ENCODE results near the gene MAGI3. TPM values are rescaled to one million over a fixed set of nuclear protein-coding genes. Genes with fewer than 3 reads are reported as not detected.
"Not testable (repeated sequence)": the region's sequence is repeated elsewhere in the genome, so short reads cannot be mapped to it uniquely, and the experiment has no call there.

MAGI3 gene
- total RNA-seq, 1 donor from 2014 or later, result 1.0 TPM

GRCh38 chr1:113508364-113509164 lies 118.2 kb downstream of the MAGI3 start:
- no peaks in the 10 kb centered on the region for H3K4me1 Mint-ChIP-seq
- TF ChIP-seq, protein P1, sequence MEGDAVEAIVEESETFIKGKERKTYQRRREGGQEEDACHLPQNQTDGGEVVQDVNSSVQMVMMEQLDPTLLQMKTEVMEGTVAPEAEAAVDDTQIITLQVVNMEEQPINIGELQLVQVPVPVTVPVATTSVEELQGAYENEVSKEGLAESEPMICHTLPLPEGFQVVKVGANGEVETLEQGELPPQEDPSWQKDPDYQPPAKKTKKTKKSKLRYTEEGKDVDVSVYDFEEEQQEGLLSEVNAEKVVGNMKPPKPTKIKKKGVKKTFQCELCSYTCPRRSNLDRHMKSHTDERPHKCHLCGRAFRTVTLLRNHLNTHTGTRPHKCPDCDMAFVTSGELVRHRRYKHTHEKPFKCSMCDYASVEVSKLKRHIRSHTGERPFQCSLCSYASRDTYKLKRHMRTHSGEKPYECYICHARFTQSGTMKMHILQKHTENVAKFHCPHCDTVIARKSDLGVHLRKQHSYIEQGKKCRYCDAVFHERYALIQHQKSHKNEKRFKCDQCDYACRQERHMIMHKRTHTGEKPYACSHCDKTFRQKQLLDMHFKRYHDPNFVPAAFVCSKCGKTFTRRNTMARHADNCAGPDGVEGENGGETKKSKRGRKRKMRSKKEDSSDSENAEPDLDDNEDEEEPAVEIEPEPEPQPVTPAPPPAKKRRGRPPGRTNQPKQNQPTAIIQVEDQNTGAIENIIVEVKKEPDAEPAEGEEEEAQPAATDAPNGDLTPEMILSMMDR (IDR thresholded peaks at IDR 0.05), result no peak
- CTCF ChIA-PET, result no interaction called here

GRCh38 chr1:113509766-113510165 lies 119.5 kb downstream of the MAGI3 start:
- H3K9me3 Mint-ChIP-seq; H3K4me1 Mint-ChIP-seq; CTCF ChIA-PET; H3K27me3 Mint-ChIP-seq; DNase-seq; POLR2A ChIA-PET; ATAC-seq (ENCODE audit: low read depth); intact Hi-C loops (cut with micrococcal nuclease); H3K4me3 Mint-ChIP-seq; H3K36me3 Mint-ChIP-seq (ENCODE audit: low read depth); H3K27ac Mint-ChIP-seq: not testable (repeated sequence)

More at GRCh38 chr1:113508364-113509164, 118.2 kb downstream of the MAGI3 start:
- intact Hi-C loops (cut with micrococcal nuclease), result no loop called here
- ATAC-seq (ENCODE audit: low read depth), result no peak
- Mint-ChIP-seq H3K36me3 (ENCODE audit: low read depth) (no peaks in the 10 kb centered on the region), H3K4me3 (no peak overlapping the region), H3K27ac (no peak overlapping the region), H3K9me3 (peaks cover 6% of the 10 kb centered on the region), H3K27me3 (no peaks in the 10 kb centered on the region)
- no peak for DNase-seq
- POLR2A ChIA-PET, result no interaction called here

- ATAC-seq (ENCODE audit: low read depth) (no peak), DNase-seq (no peak)
- TF ChIP-seq, protein P1 (IDR thresholded peaks at IDR 0.05), result no peak
- H3K36me3 Mint-ChIP-seq (ENCODE audit: low read depth), result no peaks in the 10 kb centered on the region
- no peaks in the 10 kb centered on the region for H3K4me1 Mint-ChIP-seq
- H3K27me3 Mint-ChIP-seq, result no peaks in the 10 kb centered on the region
- H3K27ac Mint-ChIP-seq, result no peak overlapping the region
- H3K4me3 Mint-ChIP-seq, result no peak overlapping the region
- intact Hi-C loops (cut with micrococcal nuclease), result no loop called here
- POLR2A ChIA-PET, result no interaction called here
- CTCF ChIA-PET, result no interaction called here
- peaks cover 6% of the 10 kb centered on the region for H3K9me3 Mint-ChIP-seq
Measured at GRCh38 chr1:113511269-113511668, 121.0 kb downstream of the MAGI3 start.

DNA sequence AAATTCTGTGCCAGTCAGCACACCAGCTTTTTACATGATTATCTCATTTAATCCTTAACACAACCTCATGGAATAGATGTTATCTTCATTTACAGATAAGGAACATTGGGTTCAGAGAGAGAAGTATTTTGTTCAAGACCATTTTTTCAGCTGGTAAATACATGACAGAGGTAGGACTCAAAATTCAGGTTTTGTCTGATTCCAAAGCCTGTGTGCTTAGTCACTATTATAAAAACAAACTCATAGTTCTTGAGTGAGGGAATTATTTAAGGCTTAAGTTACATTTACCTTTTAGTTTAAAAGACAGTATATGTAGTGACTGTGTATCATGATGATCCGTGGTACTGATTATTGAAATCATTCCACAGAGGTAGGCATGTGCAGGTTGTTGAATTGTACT lies 125.2 kb downstream of the MAGI3 start:
- Mint-ChIP-seq H3K4me1 (no peaks in the 10 kb centered on the region), H3K36me3 (ENCODE audit: low read depth) (no peaks in the 10 kb centered on the region), H3K27me3 (no peaks in the 10 kb centered on the region), H3K4me3 (no peak overlapping the region), H3K27ac (no peak overlapping the region), H3K9me3 (peaks cover 6% of the 10 kb centered on the region)
- TF ChIP-seq, protein P1 (IDR thresholded peaks at IDR 0.05), result no peak
- intact Hi-C loops (cut with micrococcal nuclease), result no loop called here
- CTCF ChIA-PET, result no interaction called here
- no peak for ATAC-seq (ENCODE audit: low read depth)
- DNase-seq, result no peak
- POLR2A ChIA-PET, result no interaction called here

- POLR2A ChIA-PET, result no interaction called here
- TF ChIP-seq, protein P1 (IDR thresholded peaks at IDR 0.05), result no peak
- Mint-ChIP-seq H3K36me3 (ENCODE audit: low read depth) (no peaks in the 10 kb centered on the region), H3K27ac (no peak overlapping the region), H3K4me3 (no peak overlapping the region), H3K4me1 (no peaks in the 10 kb centered on the region), H3K27me3 (no peaks in the 10 kb centered on the region), H3K9me3 (no peaks in the 10 kb centered on the region)
- CTCF ChIA-PET, result no interaction called here
- DNase-seq, result no peak
- intact Hi-C loops (cut with micrococcal nuclease), result no loop called here
- ATAC-seq (ENCODE audit: low read depth), result no peak
Measured at GRCh38 chr1:113517346-113517745, 127.0 kb downstream of the MAGI3 start.

DNA sequence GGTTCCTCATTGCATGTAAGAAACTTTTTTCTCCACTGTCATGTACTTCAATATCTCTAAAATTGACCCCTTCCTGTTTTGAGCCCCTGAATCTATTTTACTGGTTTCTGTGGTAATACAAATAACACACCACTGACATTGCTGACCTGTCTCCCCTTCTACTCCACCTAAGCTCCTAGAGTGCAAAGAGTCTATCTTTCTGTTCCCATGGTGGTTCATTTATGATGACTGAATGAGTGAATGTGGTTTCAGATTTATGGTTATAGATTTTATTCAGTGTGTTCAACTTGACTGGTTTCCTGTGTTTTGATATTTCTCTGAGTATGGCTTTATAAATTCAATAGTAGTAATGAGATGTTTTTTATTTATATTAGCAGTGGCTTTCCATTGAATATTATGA lies 127.7 kb downstream of the MAGI3 start:
- ATAC-seq (ENCODE audit: low read depth) (no peak), DNase-seq (no peak)
- ChIA-PET POLR2A (no interaction called here), CTCF (no interaction called here)
- Mint-ChIP-seq H3K36me3 (ENCODE audit: low read depth) (no peaks in the 10 kb centered on the region), H3K4me1 (no peaks in the 10 kb centered on the region), H3K27ac (no peak overlapping the region), H3K4me3 (no peak overlapping the region), H3K27me3 (no peaks in the 10 kb centered on the region), H3K9me3 (peaks cover under 1% of the 10 kb centered on the region)
- TF ChIP-seq, protein P1 (IDR thresholded peaks at IDR 0.05), result no peak
- intact Hi-C loops (cut with micrococcal nuclease), result no loop called here
